Astrocyte of the cerebellum (primary cell): ENCODE data around the gene CCDC178.

ENCODE experiments used
- DNase-seq: peaks from one replicate; pipeline ENCODE4 v3.0.0-alpha.2; 2011; ENCODE audit warnings: low read depth
- H3K4me3 ChIP-seq: 2 replicates; pipeline ENCODE4 v1.5.1; 2011; ENCODE audit warnings: mild to moderate bottlenecking, low read depth, low read length, moderate library complexity
- in situ Hi-C: cut with HindIII; loops from 2 replicates; pipeline ENCODE4 v1.10.0; 2017; ENCODE audit warnings: low sequenced_read_pairs
- TF ChIP-seq, protein P1 (sequence below): IDR thresholded peaks from 2 replicates; pipeline ENCODE4 v1.5.1; 2012; ENCODE audit warnings: low read length, low read depth, moderate library complexity, mild to moderate bottlenecking; ENCODE audit errors: missing control alignments

The CCDC178 gene

DNA sequence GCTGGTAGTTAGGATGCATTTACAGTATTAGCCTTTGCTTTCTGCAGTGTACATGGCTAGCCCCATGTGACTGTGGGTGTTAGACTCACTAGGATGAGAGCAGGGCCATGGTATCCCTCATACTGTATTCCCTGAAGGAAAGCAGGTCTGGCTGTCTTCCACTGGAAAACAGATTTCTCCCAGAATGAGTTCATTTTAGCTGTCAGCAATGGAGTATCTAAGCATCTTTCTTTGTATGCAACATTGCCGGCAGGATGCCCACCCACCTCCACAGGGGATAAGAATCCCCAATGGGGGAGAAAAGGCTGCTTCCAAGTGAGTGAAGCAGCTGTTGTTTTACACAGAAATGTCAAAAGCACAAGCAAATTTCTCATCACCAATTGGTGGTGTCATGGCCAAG is 525.0 kb downstream of the CCDC178 start:
- no peak overlapping the region for H3K4me3 ChIP-seq
- in situ Hi-C loops = no loop called here
- TF ChIP-seq, protein P1, sequence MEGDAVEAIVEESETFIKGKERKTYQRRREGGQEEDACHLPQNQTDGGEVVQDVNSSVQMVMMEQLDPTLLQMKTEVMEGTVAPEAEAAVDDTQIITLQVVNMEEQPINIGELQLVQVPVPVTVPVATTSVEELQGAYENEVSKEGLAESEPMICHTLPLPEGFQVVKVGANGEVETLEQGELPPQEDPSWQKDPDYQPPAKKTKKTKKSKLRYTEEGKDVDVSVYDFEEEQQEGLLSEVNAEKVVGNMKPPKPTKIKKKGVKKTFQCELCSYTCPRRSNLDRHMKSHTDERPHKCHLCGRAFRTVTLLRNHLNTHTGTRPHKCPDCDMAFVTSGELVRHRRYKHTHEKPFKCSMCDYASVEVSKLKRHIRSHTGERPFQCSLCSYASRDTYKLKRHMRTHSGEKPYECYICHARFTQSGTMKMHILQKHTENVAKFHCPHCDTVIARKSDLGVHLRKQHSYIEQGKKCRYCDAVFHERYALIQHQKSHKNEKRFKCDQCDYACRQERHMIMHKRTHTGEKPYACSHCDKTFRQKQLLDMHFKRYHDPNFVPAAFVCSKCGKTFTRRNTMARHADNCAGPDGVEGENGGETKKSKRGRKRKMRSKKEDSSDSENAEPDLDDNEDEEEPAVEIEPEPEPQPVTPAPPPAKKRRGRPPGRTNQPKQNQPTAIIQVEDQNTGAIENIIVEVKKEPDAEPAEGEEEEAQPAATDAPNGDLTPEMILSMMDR = no peak
- DNase-seq = no peak

DNA sequence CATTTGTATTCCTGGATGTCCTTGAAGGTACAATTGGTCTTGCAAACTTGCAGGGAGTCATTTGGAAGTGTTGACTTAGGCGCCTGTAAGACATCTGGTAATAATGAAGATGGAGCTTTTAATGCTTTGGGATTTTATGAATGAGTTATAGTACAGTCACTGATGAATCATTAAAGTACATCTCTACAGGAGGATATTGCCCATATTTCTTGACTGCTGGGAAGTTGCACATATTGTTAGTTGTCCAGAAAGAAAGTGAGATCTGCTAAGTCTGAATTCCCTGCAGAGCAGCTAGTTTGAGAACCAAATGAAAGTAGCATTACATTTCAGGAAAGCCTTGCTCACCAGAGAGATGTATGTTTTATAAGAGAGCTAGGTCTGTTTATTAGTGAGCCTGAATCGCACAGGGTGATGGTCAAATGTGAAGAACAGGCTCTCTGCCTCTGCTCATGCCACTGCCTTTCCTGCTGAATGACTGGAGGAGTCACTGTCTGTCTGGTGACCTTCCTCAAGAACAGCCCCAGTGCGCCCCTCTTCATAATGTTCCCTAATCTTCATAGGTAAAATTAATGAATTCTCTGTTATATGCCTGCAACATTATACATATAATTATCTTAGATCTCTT is 528.7 kb downstream of the CCDC178 start:
- in situ Hi-C loops = no loop called here
- DNase-seq = peak; percentile 41
- TF ChIP-seq, protein P1 = no peak
- H3K4me3 ChIP-seq = no peak overlapping the region

DNA sequence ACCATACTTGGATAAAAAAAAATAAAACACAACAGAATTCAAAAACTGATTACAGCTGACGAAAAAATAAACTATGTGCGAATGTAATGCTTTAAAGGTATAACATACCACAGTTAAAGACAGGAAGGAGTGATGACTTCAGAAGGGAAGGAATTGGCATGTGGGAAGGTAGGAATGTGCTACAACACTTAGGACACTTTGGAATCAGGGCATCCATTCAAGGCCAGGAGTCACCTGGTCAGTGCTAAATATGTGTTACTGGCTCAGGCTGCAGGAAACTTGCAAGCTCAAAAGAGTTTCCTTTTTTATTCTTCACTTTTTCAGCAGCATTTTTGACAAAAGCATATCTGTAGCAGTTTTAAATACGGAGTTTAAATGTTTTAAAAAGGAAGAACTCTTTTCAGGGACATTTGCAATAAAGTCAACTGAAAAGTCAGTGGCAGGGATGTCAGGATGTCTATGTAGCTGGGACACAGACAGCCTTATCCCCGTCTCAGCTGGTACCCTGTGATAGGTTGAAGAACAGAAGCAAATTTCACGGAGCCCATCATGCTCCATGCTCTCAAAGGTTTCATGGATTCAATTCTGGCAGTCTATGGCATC is 529.7 kb downstream of the CCDC178 start:
- TF ChIP-seq, protein P1 = no peak
- no peak overlapping the region for H3K4me3 ChIP-seq
- no peak for DNase-seq
- in situ Hi-C loops = no loop called here

DNA sequence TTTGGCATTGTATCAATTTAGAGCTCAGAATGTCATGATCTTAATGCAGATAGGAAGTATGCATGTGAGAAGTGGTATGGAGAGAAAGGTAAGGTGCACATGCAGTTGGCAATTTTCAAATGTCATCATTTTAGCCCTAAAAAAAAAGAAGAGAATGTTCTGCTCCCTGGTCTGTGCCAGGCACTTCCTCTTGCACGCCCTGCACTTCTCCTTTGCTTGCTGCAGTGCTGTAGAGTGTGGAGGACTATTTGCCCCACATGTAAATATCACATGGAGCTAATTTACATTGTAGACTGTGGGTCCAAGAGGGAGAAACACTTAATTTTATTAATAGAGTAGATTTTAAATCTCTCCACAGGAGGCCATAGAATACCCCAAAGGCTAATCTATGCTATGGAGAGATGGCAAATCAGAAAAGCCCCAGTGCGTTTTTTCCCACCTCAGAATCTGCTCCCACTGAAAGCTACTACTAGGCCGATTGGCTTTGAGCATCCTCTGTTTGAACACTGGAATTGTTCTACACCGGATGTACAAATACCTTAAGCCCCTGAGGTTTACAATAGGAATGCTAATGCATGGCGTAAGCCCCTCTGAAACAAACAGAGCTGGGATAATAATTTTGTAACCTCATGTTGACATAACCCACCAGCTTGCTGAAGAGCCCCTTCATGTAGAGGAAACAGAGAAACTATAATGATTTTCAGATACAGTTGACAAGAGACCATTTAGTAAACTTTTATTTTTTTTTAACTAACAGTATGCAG is 530.5 kb downstream of the CCDC178 start:
- in situ Hi-C loops = no loop called here

DNA sequence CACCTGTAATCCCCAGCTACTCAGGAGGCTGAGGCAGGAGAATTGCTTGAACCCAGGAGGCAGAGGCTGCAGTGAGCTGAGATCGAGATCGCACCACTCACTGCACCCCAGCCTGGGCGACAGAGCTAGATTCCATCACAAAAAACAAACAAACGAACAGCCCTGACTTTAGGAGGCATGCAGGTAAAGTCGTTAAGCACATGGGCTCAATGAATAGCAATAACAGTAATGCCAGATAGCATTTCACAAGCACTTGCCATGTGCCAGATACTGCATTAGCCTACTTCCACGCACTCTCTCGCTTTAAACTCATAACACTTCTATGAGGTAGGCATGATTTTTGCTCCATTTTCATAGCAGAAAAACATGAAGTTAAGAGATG is 532.1 kb downstream of the CCDC178 start:
- H3K4me3 ChIP-seq = no peak overlapping the region
- in situ Hi-C loops = no loop called here
- TF ChIP-seq, protein P1 = no peak
- no peak for DNase-seq

More for the DNA sequence above, 530.5 kb downstream of the CCDC178 start:
- H3K4me3 ChIP-seq = no peak overlapping the region
- TF ChIP-seq, protein P1 = no peak
- no peak for DNase-seq

DNA sequence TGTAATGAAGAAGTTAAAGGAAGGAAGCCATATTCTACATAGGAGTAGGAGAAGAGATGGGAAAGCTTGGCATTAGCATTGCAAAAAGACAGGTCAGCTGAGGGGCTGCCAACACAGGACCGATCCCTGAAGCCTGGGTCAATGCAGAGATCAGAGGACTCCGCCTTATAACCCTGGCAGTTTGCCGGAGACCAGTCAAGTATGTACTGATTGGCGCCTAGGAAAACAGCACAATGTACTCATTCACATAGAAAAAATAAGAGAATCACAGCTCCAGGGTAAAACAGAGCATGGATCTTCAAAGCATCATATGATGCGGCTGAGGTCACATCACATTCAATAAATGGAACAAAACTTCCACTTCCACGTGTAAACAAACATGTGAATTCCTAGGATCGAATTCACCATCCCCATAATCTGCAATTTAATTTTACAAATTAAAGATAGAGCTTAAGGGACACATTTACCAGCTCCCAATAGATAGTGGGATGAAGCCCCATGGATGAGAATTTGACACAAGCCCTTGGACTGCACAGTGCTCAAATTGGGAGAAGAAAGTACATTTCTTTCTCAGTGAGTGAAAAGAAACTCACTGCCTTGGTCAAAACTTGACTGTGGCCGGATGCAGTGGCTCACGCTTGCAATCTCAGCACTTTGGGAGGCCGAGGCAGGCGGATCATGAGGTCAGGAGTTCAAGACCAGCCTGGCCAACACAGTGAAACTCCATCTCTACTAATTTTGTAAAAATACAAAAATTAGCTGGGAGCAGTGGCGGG is 532.7 kb downstream of the CCDC178 start:
- DNase-seq = no peak
- TF ChIP-seq, protein P1 = no peak
- H3K4me3 ChIP-seq = no peak overlapping the region
- in situ Hi-C loops = no loop called here
